Upper lobe of left lung (tissue), 4 donors: ENCODE results near the gene ARF3.

Source experiments
- POLR2A ChIP-seq, 4 donors: fragments of 450-650 bp; IDR thresholded peaks; one replicate each; pipeline ENCODE4 v1.5.1; 2016 to 2017; ENCODE audit warnings: antibody characterized with exemption in 4 of 4, mild to moderate bottlenecking in 2 of 4
- TF ChIP-seq, protein P1 (sequence below), 6 experiments: fragments of 450-650 bp in 4 of 6; fragments of 200-600 bp in 2 of 6; sonication (generic) in 2 of 6; IDR thresholded peaks; one replicate each; pipeline ENCODE4 v1.5.1; 2016 to 2019; ENCODE audit warnings: antibody characterized with exemption in 6 of 6

DNA sequence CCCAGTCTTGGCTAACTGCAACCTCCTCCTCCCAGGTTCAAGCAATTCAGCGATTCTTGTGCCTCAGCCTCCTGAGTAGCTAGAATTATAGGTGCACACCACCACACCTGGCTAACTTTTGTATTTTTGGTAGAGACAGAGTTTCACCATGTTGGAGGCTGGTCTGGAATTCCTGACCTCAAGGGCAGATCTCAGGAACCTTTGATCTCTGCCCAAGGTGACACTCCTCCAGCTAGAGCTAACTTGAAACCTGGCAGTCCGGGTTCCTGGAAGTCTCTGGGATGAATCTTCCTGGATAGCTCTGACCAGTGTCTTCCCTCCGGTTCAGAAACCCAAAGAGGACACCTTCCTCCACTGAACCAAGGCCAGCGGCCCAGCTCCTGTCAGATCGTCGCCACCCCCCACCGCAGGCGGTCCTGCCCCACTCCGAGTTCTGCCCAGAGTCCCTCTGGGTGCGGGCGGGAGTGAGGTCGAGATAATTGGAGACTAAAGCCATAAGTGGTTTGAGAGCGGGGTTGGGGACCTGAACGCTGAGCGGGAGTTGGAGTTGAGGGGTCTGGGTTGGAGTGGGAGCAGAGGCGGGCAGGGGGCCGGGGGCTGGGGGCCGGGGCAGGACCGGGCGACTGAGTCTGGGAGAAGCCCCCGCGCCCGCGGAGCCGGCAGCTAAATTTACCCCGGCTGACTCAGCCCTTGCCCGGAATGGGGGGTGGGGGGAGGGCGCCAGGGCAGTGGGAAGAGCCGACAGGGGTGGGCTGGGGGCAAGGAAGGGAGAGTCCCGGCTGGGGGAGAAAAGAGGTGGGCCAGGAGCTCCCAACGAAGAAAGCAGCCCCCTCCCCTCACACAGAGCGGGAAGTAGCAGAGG is 37.2 kb upstream of the ARF3 start:
- TF ChIP-seq, protein P1, sequence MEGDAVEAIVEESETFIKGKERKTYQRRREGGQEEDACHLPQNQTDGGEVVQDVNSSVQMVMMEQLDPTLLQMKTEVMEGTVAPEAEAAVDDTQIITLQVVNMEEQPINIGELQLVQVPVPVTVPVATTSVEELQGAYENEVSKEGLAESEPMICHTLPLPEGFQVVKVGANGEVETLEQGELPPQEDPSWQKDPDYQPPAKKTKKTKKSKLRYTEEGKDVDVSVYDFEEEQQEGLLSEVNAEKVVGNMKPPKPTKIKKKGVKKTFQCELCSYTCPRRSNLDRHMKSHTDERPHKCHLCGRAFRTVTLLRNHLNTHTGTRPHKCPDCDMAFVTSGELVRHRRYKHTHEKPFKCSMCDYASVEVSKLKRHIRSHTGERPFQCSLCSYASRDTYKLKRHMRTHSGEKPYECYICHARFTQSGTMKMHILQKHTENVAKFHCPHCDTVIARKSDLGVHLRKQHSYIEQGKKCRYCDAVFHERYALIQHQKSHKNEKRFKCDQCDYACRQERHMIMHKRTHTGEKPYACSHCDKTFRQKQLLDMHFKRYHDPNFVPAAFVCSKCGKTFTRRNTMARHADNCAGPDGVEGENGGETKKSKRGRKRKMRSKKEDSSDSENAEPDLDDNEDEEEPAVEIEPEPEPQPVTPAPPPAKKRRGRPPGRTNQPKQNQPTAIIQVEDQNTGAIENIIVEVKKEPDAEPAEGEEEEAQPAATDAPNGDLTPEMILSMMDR (IDR thresholded peaks at IDR 0.05): no peak
- no peak for TF ChIP-seq POLR2A (IDR thresholded peaks at IDR 0.05)
